Activated CD4-positive, alpha-beta T cell treated with anti-CD3 and anti-CD28 coated beads for 24 hours (primary cell): ENCODE data around the gene IL16.

ENCODE experiments used
- DNase-seq, 2 donors: peaks; one replicate each; pipeline ENCODE4 v3.0.0-alpha.2; 2020; ENCODE audit warnings: low read depth in 2 of 2

The IL16 gene

DNA sequence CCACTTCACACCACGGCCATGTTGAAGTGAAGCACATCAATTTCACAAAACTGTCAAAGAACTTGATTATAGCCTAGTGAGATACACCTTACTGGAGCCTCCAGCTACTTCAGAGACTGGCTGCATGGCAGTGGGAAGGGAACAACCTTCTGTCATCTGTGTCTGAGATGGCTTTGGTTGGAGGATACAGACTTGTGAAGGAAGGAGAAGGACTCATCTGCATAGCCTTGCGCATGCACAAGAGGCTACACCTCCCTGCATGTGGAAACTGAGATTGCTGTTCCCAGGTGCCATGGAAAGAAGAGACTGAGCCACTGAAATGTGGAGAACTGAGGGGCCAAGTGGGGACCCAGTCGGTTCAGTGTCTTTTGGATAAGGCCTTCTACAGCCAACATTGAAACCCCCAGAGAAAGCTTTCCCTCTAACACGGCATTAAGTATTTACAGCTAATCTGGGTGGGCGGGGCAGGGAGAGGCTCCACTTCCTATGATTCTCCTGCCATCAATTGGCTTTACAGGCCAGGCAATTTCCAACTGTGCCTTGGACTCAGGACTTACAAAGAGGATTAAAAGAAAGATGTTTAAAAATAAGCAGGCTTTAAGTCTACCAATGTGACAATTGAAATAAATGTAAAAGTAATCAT lies 58.8 kb downstream of the IL16 start:
- no peak for DNase-seq

- DNase-seq: no peak
These were observed 59.3 kb downstream of the IL16 start for GRCh38 chr15:81255958-81256320.

DNA sequence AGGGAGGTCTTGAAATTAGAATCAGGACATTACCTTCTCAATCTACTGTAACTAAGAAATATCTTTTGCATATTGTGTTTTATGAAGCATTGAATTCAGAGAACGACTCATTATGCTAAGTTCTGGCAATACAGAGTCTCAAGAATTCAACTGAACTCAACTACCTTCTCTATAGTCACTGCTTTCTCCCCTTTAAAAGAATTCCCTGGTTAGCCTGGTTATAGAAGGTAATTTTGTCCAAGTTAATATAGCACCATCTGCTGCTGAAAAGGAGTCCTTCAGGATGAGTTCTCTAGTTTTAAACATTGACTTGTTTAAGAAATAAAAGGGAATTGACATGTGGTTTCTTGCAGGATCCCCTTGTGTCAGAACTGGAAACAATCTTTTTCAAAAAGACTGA lies 60.2 kb downstream of the IL16 start:
- no peak for DNase-seq

DNA sequence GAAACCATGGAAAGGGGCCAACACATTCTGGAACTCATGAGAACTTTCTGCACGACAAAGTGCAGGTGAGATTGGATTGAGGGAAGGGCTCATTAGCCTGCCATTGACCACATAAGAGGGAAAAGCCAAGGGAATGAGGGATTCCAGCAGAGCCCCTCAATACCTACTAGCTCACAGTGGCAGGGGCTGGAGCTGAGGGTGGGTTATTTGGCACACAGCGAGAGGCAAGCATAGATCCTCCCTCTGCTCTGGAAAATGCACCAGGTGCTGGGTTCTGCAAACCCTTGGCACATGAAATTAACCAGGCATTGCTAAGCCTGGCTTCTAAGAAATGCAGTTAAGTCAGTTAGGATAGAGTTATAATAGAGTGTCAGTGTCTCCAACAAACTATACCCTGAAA lies 60.8 kb downstream of the IL16 start:
- no peak for DNase-seq

DNA sequence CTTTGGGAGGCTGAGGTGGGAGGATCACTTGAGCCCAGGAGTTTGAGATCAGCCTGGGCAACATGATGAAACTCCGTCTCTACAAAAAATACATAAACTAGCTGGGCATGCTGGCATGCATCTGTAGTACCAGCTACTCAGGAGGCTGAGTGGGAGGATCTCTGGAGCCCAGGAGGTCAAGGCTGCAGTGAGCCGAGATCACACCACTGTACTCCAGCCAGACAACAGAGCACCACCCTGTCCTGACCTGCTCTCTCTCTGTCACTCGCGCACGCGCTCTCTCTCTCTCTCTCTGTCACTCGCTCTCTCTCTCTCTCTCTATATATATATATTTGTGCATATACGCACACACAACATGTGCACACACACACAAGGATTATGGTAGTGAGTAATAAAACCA lies 61.8 kb downstream of the IL16 start:
- no peak for DNase-seq

GRCh38 chr15:81259760-81260298 lies 63.1 kb downstream of the IL16 start:
- no peak for DNase-seq

- DNase-seq: no peak
These were observed 64.6 kb downstream of the IL16 start for GRCh38 chr15:81261172-81261811.

DNA sequence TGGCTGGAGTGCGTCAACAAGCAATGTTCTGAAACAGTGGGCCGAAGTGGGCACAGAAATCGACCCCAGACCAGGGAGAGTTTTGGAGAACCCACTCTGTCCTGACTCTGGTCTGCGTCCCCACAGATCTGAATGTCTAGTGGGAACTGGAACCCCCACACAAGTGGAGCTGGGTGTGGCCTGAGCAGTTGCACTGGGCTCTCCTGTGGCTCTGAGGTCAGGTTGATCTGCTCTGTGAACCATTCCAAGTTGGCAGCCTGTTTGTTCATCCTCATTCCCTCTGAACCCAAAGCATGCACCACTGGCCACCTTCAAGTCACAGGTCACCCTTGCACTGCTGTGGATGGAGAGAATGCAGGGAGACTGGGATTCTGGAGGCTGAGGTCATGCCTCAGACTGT lies 66.8 kb downstream of the IL16 start:
- DNase-seq: no peak

GRCh38 chr15:81264072-81264857 lies 67.6 kb downstream of the IL16 start:
- DNase-seq: no peak

DNA sequence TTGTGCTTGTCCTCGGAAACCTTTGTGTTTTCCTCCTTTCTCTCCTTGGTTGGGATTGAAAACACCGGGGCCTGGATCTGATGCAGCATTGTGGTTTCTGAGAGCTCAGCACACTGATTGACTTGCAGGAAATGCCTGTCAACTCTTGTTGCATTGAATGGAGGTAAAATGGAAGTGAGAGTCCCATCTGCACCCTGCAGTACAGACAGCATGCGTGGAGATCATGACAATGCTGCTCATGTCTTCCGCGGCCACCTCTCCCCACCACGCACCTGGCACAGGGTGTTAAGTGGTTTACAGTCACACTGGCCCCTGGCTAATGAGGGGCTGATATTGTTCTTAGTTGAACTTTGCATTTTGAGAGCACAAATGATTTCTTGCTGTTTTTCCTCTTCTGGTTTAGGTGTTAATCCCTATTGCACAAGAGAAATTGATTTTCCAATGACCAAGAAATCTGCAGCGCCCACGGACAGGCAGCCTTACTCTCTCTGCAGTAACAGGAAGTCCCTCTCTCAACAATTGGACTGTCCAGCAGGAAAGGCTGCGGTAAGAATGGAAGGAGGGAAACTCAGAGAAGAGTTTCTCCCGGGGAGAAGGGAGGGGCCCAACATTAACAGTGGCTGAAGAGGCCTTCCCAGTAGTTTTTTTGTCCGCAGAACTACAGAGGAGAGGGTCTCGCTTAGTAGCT lies 68.7 kb downstream of the IL16 start:
- DNase-seq: no peak

GRCh38 chr15:81265944-81266775 lies 69.5 kb downstream of the IL16 start:
- peak; percentile 85 for DNase-seq

DNA sequence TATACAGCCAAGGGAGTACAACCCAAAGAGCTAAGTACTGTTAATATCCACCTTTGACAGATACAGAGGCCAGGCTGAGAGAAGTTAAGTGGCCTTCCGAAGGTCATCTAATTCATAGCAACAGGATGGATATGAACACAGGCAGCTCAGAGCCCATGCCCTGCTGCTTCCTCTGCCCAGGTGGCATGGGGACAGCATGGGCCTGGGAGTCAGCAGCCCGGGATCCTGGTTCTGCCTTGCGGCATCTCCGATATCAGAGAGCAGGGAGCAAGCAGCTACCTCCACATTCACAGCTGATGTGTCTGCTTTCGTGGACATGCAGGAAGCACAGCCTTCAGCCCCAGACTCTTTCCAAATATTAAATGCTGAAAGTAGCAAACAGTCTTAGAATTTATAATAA lies 71.7 kb downstream of the IL16 start:
- DNase-seq: no peak

- DNase-seq: no peak
These were observed 72.4 kb downstream of the IL16 start for GRCh38 chr15:81268881-81269601.

DNA sequence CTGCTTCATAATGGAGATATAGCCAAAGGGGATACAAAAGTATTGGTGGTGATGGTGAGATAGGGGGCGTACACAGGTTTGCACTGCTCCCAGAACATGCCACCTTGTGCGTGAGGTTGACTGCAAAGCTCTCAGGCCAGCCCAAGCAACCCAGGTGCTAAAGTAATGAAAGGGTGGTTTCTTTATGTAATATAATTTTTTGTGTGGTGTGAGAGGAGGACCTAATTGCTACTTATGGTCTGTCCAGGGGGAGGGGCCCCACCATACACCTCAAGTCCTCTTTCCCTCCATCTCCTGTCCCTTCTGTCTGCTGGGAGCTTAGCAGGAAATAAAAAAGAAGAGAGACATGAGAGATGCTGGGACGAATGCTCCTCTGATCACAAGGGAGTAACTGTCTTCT lies 73.5 kb downstream of the IL16 start:
- DNase-seq: no peak

- DNase-seq: no peak
These were observed 74.3 kb downstream of the IL16 start for GRCh38 chr15:81270781-81271491.

DNA sequence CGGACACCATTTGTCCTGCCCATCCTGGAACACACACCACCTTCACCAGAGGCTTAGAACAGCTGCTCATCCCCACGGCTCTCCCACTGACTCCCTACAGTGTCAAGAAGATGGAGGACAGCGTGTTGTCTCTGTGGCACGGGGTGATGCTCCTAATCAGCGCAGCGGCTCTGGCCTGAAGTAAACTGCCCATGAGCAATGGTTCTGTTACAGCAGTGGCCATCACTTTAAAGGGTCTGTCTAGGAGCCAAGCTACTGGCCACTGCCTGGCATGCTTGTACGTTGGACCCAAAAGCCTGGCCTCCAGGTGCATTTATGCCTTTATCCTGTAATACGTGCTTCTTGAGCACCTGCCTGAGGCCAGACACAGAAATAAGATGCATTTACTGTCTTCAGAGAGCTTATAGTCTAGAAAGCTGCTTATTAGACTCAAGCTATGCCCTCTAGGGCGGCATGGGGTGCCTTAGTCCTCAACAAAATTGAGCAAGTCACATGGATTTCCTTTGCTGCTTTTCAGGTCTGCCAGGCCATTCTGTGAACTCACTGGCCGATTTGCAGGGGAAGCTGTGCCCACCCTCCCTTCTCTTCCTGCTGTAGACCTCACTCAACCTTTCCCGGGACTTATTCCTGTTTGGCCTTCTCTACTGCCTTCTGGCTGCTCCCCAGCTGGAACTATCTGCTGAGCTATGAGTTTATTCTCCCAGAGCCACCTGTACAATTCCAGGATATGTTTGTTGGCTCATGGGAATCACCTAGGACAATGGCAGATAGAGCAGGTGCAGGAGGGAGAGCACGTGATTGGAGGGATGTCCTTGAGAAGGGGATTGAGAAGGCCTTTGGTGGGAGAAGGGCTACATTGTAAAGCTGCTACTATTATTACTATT lies 75.3 kb downstream of the IL16 start:
- DNase-seq: no peak

DNA sequence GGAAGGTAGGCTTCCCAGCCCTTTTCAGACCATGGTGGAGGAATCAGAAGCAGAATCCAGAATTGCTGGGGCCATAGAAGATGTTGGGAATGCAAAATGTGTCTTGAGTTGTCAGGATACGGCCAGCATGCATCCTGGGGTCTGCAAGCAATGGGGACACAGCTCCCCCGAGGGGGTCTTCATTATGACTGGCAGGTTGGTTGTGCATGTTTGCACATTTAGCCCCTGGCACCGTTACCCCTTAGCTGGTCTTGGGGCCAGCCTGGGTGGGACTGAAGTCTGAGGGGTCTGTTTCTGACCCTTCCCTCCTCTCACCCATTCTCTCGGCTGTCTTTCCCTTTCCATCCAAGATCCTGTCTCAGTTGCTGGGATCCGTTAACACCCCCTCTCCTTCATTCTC lies 76.5 kb downstream of the IL16 start:
- DNase-seq: no peak

GRCh38 chr15:81273855-81274254 lies 77.2 kb downstream of the IL16 start:
- DNase-seq: no peak

- no peak for DNase-seq
These were observed 77.6 kb downstream of the IL16 start for GRCh38 chr15:81274255-81274654.
